HG03066 (cell line): ENCODE measurements around the gene RPS6KA1.

ENCODE experiments used
- ATAC-seq: cut with Tn5 transposase; IDR thresholded peaks from one replicate; pipeline ENCODE4 v1.9.1; 2021; ENCODE audit warnings: low read depth; ENCODE audit not compliant: unreplicated experiment

Gene RPS6KA1

GRCh38 chr1:26552720-26553119 lies 23.2 kb downstream of the RPS6KA1 start:
- ATAC-seq = no peak

GRCh38 chr1:26553942-26554682 lies 24.6 kb downstream of the RPS6KA1 start:
- ATAC-seq = no peak

GRCh38 chr1:26554781-26555180 lies 25.2 kb downstream of the RPS6KA1 start:
- no peak for ATAC-seq

GRCh38 chr1:26555550-26555981 lies 26.0 kb downstream of the RPS6KA1 start:
- no peak for ATAC-seq

- ATAC-seq = no peak
These were observed 26.6 kb downstream of the RPS6KA1 start for GRCh38 chr1:26556111-26556510.

- no peak for ATAC-seq
These were observed 27.4 kb downstream of the RPS6KA1 start for GRCh38 chr1:26557008-26557407.

- no peak for ATAC-seq
These were observed 29.1 kb downstream of the RPS6KA1 start for GRCh38 chr1:26558685-26559048.

- no peak for ATAC-seq
These were observed 30.8 kb downstream of the RPS6KA1 start for GRCh38 chr1:26560403-26560780.

- no peak for ATAC-seq
These were observed 40.7 kb downstream of the RPS6KA1 start for GRCh38 chr1:26570287-26570686.

GRCh38 chr1:26571381-26571780 lies 41.8 kb downstream of the RPS6KA1 start:
- ATAC-seq = no peak

GRCh38 chr1:26574018-26574417 lies 44.5 kb downstream of the RPS6KA1 start:
- ATAC-seq = no peak

- ATAC-seq = no peak
These were observed 45.2 kb downstream of the RPS6KA1 start for GRCh38 chr1:26574719-26575251.

GRCh38 chr1:26575348-26575747 lies 45.8 kb downstream of the RPS6KA1 start:
- ATAC-seq = no peak

GRCh38 chr1:26578167-26578566 lies 48.6 kb downstream of the RPS6KA1 start:
- ATAC-seq = no peak

- ATAC-seq = no peak
These were observed 50.1 kb downstream of the RPS6KA1 start for GRCh38 chr1:26579681-26580111.

- ATAC-seq = no peak
These were observed 50.6 kb downstream of the RPS6KA1 start for GRCh38 chr1:26580116-26580515.

GRCh38 chr1:26581287-26581651 lies 51.7 kb downstream of the RPS6KA1 start:
- no peak for ATAC-seq

- no peak for ATAC-seq
These were observed 52.7 kb downstream of the RPS6KA1 start for GRCh38 chr1:26582053-26582835.

GRCh38 chr1:26582836-26583460 lies 53.4 kb downstream of the RPS6KA1 start:
- no peak for ATAC-seq

- no peak for ATAC-seq
These were observed 54.3 kb downstream of the RPS6KA1 start for GRCh38 chr1:26583646-26584485.
